ENCODE measurements around the gene BMPR1B.

DNA sequence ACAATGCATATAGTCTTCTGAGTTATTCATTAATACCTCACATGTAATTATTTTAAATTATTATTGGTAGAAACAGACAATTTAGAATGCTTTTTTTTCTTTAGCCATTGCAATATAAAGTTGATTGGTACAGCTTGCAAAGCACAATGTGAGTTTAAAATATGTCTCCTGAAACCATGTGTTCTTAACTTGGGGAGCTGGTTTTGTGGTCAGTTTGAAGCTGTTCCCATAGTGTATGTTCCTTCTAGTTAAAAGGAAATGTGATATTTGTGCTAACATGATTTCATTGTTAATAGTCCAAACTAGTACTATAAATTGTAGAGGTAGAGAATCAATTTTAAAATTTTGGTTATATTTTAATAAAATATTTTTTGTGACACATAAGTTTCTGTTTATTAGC, 247.2 kb downstream of the BMPR1B start:
- TF ChIP-seq POLR2AphosphoS5 (IDR thresholded peaks at IDR 0.05; ENCODE audit: low read depth, low read length) (no peak), POLR2A (IDR thresholded peaks at IDR 0.05; ENCODE audit: low read depth, low read length) (no peak), TAF1 (IDR thresholded peaks at IDR 0.05; ENCODE audit: borderline replicate concordance, low read depth, low read length) (no peak)

Measured in GM12892 (cell line).